Osteocyte (in vitro differentiated cells): ENCODE results near the gene PLAAT4. TPM values are rescaled to one million over a fixed set of nuclear protein-coding genes. Genes with fewer than 3 reads are reported as not detected.
"Not testable (repeated sequence)": the region's sequence is repeated elsewhere in the genome, so short reads cannot be mapped to it uniquely, and the experiment has no call there.

ENCODE experiments used
- DNase-seq: peaks from one replicate; pipeline ENCODE4 v3.0.0; 2021; ENCODE audit warnings: mixed read lengths; ENCODE audit not compliant: unreplicated experiment; ENCODE audit errors: extremely low spot score
- H3K27ac Mint-ChIP-seq: one replicate; pipeline ENCODE4 v1.8.0; 2021; ENCODE audit warnings: mild to moderate bottlenecking, mixed read lengths; ENCODE audit not compliant: unreplicated experiment
- H3K27me3 Mint-ChIP-seq: one replicate; pipeline ENCODE4 v1.8.0; 2021; ENCODE audit warnings: mixed read lengths; ENCODE audit not compliant: unreplicated experiment
- H3K36me3 Mint-ChIP-seq: one replicate; pipeline ENCODE4 v1.8.0; 2021; ENCODE audit warnings: mixed read lengths; ENCODE audit not compliant: unreplicated experiment
- H3K4me1 Mint-ChIP-seq: one replicate; pipeline ENCODE4 v1.8.0; 2021; ENCODE audit warnings: mixed read lengths; ENCODE audit not compliant: unreplicated experiment
- H3K4me3 Mint-ChIP-seq: one replicate; pipeline ENCODE4 v1.8.0; 2021; ENCODE audit warnings: mild to moderate bottlenecking, moderate library complexity, mixed read lengths; ENCODE audit not compliant: unreplicated experiment
- H3K9me3 Mint-ChIP-seq: one replicate; pipeline ENCODE4 v1.8.0; 2021; ENCODE audit warnings: mixed read lengths; ENCODE audit not compliant: unreplicated experiment
- CTCF ChIP-seq: fragments of 200-600 bp; sonication (generic); IDR thresholded peaks from 2 replicates; pipeline ENCODE4 v1.5.0; 2021; ENCODE audit warnings: antibody characterized with exemption, mild to moderate bottlenecking, moderate library complexity
- total RNA-seq: library from RNA; stranded (reverse); gene quantifications from 2 replicates; pipeline ENCODE4 v1.2.1, GENCODE V29; 2021

The PLAAT4 gene
- total RNA-seq, 1 donor from 2014 or later = 8.5 TPM

GRCh38 chr11:63530021-63530420 lies 6.6 kb upstream of the PLAAT4 start:
- Mint-ChIP-seq H3K36me3 (no peaks in the 10 kb centered on the region), H3K9me3 (no peaks in the 10 kb centered on the region), H3K27me3 (peaks cover 58% of the 10 kb centered on the region), H3K4me3 (no peak overlapping the region), H3K4me1 (peaks cover 1% of the 10 kb centered on the region), H3K27ac (no peak overlapping the region)
- no peak for TF ChIP-seq CTCF
- DNase-seq = no peak

GRCh38 chr11:63531074-63531792 lies 5.4 kb upstream of the PLAAT4 start:
- peaks cover 58% of the 10 kb centered on the region for H3K27me3 Mint-ChIP-seq
- H3K36me3 Mint-ChIP-seq, H3K27ac Mint-ChIP-seq, DNase-seq, H3K9me3 Mint-ChIP-seq, H3K4me1 Mint-ChIP-seq, H3K4me3 Mint-ChIP-seq: not testable (repeated sequence)

GRCh38 chr11:63532117-63532516 lies 4.5 kb upstream of the PLAAT4 start:
- Mint-ChIP-seq H3K27me3 (peaks cover 56% of the 10 kb centered on the region), H3K4me3 (no peak overlapping the region), H3K27ac (no peak overlapping the region), H3K4me1 (peaks cover 9% of the 10 kb centered on the region), H3K9me3 (no peaks in the 10 kb centered on the region), H3K36me3 (no peaks in the 10 kb centered on the region)
- TF ChIP-seq CTCF = no peak
- DNase-seq = no peak

- no peaks in the 10 kb centered on the region for H3K9me3 Mint-ChIP-seq
- H3K36me3 Mint-ChIP-seq = no peaks in the 10 kb centered on the region
- peaks cover 50% of the 10 kb centered on the region for H3K27me3 Mint-ChIP-seq
- no peak for DNase-seq
- TF ChIP-seq CTCF = no peak
- H3K4me3 Mint-ChIP-seq = no peak overlapping the region
- H3K27ac Mint-ChIP-seq = no peak overlapping the region
- peaks cover 16% of the 10 kb centered on the region for H3K4me1 Mint-ChIP-seq
Observed at GRCh38 chr11:63532799-63533475, 3.7 kb upstream of the PLAAT4 start.

- Mint-ChIP-seq H3K9me3 (no peaks in the 10 kb centered on the region), H3K27me3 (peaks cover 42% of the 10 kb centered on the region), H3K36me3 (no peaks in the 10 kb centered on the region), H3K27ac (no peak overlapping the region), H3K4me3 (no peak overlapping the region), H3K4me1 (peaks cover 17% of the 10 kb centered on the region)
- no peak for DNase-seq
- TF ChIP-seq CTCF = no peak
Observed at GRCh38 chr11:63534076-63534475, 2.5 kb upstream of the PLAAT4 start.
